GM12864 (cell line): ENCODE results near the gene SLC23A2.

ENCODE experiments used
- DNase-seq: peaks from one replicate; pipeline ENCODE4 v3.0.0-alpha.2; 2011; ENCODE audit warnings: low read depth
- H3K4me3 ChIP-seq: 2 replicates; pipeline ENCODE4 v1.5.1; 2011; ENCODE audit warnings: mild to moderate bottlenecking, low read depth, low read length, control low read depth
- TF ChIP-seq, protein P1 (sequence below): IDR thresholded peaks from 2 replicates; pipeline ENCODE4 v1.5.1; 2011; ENCODE audit warnings: low read depth, mild to moderate bottlenecking, moderate library complexity, low read length, control low read depth, inconsistent platforms; ENCODE audit errors: missing control alignments

SLC23A2 gene

DNA sequence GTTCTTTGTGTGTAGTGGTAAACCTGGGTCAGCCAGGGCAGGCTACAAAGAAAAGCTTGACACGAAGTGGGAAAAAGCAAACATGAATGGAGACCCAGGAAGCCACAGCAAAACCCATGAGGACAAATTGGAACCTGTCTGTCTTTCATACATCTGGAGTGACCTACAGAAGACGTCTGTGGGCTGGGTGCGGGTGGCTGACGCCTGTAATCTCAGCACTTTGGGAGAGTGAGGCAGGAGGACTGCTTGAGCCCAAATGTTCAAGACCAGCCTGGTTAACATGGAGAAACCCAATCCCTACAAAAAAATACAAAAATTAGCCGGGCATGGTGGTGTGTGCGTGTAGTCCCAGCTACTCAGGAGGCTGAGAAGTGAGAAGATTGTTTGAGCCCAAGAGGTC, 164.8 kb downstream of the SLC23A2 start:
- DNase-seq: no peak
- TF ChIP-seq, protein P1, sequence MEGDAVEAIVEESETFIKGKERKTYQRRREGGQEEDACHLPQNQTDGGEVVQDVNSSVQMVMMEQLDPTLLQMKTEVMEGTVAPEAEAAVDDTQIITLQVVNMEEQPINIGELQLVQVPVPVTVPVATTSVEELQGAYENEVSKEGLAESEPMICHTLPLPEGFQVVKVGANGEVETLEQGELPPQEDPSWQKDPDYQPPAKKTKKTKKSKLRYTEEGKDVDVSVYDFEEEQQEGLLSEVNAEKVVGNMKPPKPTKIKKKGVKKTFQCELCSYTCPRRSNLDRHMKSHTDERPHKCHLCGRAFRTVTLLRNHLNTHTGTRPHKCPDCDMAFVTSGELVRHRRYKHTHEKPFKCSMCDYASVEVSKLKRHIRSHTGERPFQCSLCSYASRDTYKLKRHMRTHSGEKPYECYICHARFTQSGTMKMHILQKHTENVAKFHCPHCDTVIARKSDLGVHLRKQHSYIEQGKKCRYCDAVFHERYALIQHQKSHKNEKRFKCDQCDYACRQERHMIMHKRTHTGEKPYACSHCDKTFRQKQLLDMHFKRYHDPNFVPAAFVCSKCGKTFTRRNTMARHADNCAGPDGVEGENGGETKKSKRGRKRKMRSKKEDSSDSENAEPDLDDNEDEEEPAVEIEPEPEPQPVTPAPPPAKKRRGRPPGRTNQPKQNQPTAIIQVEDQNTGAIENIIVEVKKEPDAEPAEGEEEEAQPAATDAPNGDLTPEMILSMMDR: no peak
- no peak overlapping the region for H3K4me3 ChIP-seq

DNA sequence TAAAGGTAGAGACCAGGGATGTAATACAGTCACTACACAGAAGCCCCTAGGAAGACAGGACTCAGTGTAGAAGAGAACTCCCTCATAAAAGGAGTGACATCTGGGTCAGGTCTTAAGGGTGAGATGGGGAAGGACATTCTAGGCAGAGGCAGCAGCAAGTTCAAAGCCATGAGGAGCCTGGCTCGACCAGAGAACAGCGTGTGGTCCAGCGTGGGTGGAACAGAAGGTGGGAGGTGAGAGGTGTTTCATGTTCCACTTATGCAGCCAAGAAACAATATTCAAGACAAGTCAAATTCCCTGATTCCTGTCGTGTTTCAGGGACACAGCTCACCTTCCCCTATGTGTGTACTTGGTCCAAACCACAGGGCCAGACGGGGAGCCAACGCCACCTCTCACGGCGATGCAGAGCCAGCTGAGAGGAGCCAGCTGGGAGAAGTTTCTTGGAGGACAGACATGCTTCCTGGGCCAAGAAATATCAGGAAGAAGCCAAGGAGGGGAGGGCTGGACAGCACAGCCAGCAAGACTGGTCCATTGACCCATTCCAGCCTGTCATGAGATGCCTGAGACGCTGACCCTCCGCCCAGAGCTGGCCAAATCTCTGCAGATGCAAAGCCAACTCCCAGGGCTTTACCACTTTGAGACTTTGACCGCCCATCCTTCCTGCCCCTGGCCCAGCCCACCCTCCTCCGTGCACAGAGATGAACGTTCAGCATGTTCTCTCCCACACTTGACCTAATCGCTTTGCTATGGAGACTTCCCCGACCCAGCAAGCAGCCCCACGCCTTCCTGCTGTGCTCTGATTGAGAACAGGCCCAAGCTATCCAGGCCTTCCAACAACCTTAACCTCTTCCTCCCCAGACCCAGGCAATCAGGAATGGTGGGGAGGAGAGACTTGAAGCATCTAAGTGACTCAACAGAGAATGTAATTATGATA, 165.8 kb downstream of the SLC23A2 start:
- TF ChIP-seq, protein P1: no peak
- H3K4me3 ChIP-seq: no peak overlapping the region
- no peak for DNase-seq

DNA sequence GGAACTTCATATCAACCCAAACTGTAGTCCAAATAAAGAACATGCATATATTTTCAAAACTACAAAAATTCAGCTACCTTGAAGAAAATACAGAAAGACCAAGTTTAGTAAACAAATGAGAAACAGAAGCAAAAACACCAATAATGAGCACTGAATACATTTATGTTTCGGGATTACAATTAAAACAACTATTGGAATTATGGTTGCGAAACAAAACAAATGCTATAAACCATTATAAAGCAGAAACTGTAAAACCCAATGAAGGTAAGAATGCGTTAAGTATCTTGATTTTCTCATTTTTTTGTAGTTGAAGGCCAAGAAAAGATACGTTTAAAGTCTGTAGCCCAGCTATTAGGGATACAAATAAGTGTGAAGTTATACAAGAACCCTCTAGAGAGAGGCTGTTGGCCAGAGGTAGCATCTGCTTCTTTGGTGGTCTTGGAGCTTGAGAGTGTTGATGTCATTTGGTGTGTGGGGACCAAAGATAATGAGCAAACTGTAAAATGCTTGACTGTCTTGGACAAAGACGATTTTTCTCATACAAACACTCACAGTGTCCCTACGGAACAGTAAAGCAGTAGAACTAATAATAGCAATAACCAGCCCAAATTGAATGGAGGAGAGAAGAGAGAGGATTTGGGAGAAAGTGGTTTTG, 168.1 kb downstream of the SLC23A2 start:
- no peak overlapping the region for H3K4me3 ChIP-seq
- no peak for DNase-seq
- TF ChIP-seq, protein P1: no peak

DNA sequence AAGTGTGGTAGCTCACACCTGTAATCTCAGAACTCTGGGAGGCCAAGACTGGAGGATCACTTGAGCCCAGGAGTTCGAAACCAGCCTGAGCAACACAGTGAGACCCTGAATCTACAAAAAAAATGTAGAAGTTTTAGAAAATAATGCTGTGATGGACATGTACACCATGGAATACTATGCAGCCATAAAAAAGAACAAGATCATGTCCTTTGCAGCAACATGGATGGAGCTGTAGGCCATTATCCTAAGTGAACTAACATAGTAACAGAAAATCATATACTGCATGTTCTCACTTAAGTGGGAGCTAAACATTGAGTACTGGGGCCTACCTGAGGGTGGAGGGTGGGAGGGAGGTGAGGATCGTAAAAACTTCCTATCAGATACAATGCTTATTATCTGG, 168.8 kb downstream of the SLC23A2 start:
- H3K4me3 ChIP-seq: no peak overlapping the region
- no peak for DNase-seq
- TF ChIP-seq, protein P1: no peak

DNA sequence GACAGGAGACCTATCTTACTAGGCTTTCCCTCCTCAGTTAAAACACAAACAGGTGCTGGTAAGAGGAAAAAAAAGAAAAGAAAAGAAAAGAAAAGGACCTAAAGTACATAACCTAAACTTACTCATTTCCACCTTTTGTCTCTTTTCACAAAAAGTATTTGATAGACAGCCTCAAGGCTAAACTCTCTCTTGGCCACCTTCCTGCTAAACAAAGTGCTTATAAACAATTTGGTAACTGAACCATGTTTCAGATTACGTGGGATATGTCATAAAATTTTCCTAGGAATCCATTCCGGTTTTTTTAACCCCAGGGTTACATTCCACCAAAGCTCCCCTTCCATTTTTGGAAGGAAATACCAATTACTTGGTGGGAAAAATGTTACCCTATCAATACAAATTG, 170.6 kb downstream of the SLC23A2 start:
- TF ChIP-seq, protein P1: no peak
- no peak for DNase-seq
- no peak overlapping the region for H3K4me3 ChIP-seq

DNA sequence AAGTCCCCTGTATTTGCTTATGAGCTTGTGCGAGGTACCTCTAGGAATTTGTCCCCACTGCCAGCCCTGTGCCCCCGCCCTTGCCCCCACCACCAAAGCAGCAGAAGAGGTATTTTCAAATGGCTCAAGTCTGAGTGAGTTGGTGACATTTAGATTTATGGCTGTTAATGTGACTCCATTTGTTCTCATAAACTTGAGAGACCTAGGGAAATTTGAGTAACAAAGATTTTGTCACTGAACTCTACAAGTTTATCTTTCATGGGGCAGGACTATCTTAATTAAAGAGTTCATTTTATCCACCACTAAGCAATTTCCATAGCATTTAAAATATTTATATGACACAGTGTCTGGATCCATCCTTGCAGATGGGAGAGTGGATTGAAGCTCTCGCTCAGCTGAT, 171.1 kb downstream of the SLC23A2 start:
- no peak overlapping the region for H3K4me3 ChIP-seq
- DNase-seq: no peak
- TF ChIP-seq, protein P1: no peak
